Mammary epithelial cell (primary cell): ENCODE data around the gene ABCA9.

ENCODE experiments used
- EZH2 ChIP-seq: IDR thresholded peaks from 2 replicates; pipeline ENCODE4 v1.6.1; 2012; ENCODE audit warnings: low read length, inconsistent platforms, borderline replicate concordance
- TF ChIP-seq, protein P1 (sequence below), 2 donors: IDR thresholded peaks in 1 of 2; conservative IDR thresholded peaks in 1 of 2; 2 replicates each; pipeline ENCODE4 v1.5.1; 2011 to 2012; ENCODE audit warnings: inconsistent platforms in 2 of 2, low read length in 2 of 2, mild to moderate bottlenecking in 2 of 2, control low read depth in 1 of 2, low read depth in 1 of 2; ENCODE audit not compliant: insufficient read depth in 1 of 2; ENCODE audit errors: extremely low read depth in 1 of 2

DNA sequence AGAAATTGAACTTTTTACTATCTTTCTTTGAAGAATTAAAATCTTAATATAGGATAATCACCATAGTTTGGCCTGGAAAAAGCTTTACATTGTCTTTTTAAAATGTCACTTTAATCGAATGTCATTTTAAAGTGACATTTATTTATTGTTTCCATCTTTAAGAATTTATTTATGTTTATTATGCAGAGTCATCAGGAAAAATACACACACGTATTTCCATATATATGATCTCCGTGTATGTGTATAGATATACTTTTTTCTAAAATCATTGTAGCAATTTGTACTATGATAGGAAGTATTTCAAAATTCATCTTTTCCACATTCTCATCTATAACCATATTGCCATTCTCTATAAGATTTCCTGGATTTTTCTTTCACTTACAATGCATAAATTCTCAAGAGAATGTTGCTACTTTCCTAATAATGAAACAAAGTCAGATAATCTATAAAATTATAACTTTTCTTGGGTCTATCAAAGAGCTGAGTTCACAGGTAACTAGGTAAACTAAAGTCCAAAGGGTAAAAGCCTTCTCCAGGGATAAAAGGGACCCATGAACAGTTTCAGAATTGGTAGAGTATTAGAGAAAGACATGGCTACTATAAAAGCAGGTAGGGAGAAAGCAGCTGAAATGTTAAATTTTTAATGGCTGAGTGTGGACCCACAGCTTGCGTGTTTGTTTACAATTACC lies 117.5 kb downstream of the ABCA9 start:
- TF ChIP-seq, protein P1, sequence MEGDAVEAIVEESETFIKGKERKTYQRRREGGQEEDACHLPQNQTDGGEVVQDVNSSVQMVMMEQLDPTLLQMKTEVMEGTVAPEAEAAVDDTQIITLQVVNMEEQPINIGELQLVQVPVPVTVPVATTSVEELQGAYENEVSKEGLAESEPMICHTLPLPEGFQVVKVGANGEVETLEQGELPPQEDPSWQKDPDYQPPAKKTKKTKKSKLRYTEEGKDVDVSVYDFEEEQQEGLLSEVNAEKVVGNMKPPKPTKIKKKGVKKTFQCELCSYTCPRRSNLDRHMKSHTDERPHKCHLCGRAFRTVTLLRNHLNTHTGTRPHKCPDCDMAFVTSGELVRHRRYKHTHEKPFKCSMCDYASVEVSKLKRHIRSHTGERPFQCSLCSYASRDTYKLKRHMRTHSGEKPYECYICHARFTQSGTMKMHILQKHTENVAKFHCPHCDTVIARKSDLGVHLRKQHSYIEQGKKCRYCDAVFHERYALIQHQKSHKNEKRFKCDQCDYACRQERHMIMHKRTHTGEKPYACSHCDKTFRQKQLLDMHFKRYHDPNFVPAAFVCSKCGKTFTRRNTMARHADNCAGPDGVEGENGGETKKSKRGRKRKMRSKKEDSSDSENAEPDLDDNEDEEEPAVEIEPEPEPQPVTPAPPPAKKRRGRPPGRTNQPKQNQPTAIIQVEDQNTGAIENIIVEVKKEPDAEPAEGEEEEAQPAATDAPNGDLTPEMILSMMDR (conservative IDR thresholded peaks at IDR 0.05 in 1 of 2, IDR thresholded peaks at IDR 0.05 in 1 of 2; ENCODE audit: extremely low read depth in 1 of 2, insufficient read depth in 1 of 2, low read depth in 1 of 2, low read length in 2 of 2) = no peak
- no peak for TF ChIP-seq EZH2
